Measurements from ENCODE around the gene FNDC10. TPM values are rescaled to one million over a fixed set of nuclear protein-coding genes. Genes with fewer than 3 reads are reported as not detected.
"Not testable (repeated sequence)": the region's sequence is repeated elsewhere in the genome, so short reads cannot be mapped to it uniquely, and the experiment has no call there.

FNDC10 gene
- total RNA-seq, 1 donor from 2014 or later: 2.2 TPM

DNA sequence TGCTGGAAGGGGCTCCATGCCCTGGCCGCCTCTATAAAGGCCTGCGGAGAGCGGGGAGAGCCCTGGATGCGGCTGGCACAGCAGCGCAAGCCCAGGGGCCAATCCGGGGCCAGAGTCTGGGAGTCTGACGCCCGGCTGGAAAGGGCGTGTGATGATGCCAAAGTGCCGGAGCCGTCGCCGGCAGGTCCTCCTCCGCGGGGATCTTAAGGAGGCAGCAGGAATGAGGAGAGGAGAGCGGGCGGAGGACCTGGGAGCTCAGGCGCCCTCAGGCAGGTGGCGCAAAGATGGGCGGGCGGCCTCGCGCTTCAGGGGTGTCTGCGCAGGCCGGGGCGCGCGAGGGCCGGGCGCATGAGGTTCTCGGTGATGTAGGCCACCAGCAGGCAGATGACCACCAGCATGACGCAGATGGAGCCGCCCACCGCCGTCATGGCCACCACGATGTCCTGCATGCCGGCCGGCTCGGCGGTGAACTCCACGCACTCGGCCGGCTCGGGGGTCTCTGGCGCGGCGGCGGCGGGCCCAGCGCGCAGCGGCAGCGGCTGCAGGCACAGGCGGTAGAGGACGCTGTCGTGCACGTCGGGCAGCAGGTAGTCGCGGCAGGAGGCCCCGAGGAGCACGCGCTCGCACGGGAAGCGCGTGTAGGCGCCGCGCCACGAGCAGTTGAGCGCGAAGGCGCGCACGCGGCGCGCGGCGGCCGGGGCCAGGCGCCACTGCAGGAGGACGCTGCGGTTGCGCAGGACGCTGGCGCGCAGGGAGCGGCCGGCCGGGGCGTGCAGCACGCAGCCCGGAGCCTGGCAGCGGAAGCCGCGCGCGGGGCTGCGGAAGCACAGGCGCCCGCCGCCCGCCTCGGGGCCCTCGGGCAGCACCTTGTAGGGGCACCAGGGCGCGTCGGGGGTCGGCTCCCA lies 653 bp downstream of the FNDC10 start:
- DNase-seq (ENCODE audit: low spot score): no peak

DNA sequence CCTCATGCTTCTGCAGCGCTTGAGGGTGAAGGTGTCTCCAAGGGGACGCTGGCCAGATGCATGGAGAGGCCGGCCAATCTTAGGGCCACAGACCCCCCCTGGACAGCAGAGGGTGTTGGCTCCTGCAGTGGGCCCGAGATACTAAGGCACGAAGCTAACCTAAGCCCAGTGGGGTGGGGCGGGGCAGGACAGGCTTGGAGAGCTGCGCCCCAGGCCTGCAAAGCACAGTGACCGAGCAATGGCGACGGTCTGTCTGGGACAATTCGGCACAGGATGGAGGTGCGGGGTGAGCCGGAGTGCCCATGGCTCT lies 1.3 kb downstream of the FNDC10 start:
- DNase-seq (ENCODE audit: low spot score): no peak

DNA sequence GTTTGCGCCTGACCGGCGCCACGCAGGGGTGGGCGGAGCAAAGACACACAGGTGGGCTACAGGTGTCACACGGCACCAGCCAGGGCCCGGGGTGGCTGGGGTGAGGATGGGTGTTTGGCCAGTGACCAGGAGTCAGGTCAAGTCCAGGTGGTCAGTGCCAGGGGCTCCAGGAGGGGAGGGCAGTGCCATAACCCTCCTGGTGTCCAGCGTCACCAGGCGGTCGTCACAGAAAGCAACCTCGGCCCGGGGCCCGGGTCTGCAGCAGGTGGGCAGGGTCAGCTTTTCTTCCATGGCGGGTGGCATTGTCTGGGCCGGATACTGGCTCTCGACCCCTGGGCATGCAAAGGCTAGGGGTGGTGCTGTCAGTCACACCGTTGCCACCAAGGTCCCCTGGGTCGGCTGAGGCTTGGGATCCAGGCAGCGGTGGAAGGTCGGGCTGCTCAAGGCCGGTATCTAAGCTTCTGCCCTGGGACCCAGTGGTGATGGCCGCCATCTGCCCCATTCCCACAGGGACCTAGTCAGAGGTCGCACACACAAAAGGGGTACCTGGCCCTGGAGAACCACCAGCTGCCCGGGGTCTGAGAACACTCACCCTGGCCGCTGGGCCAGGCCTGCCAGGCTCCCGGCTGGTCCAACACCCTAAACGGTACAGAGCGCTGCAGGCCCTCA lies 1.8 kb downstream of the FNDC10 start:
- DNase-seq (ENCODE audit: low spot score): no peak

DNA sequence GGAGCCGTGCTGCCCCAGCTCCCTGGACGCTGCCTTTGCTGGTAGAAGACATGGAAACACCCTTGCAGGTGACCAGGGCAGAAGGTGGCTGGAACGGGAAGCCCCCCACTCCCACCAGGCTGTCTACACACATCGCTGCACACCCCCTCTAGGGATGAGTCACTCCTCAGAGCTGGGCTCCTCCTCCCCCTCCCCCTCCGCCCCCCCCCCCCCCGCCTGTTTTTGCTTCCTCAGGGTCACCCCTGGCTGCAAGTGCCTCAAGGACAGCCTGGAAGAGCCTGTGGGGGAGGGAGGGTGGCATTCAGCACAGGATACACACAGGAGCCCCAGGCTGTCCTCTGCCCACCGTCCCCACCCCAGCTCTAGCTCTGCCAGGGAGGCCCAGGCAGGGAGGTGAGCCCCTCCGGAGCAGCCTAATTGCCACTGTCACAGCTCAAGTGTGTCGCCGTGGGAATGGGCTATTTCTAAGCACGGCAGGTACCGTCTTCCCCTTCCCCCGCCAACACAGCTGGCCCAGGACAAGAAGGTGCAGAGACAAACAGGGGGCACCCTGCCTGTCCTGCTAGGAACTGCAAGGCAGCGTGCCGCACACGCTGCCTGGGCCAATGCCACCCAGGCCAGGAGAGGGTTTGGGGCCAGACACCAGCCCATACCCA lies 2.5 kb downstream of the FNDC10 start:
- no peak for DNase-seq (ENCODE audit: low spot score)

DNA sequence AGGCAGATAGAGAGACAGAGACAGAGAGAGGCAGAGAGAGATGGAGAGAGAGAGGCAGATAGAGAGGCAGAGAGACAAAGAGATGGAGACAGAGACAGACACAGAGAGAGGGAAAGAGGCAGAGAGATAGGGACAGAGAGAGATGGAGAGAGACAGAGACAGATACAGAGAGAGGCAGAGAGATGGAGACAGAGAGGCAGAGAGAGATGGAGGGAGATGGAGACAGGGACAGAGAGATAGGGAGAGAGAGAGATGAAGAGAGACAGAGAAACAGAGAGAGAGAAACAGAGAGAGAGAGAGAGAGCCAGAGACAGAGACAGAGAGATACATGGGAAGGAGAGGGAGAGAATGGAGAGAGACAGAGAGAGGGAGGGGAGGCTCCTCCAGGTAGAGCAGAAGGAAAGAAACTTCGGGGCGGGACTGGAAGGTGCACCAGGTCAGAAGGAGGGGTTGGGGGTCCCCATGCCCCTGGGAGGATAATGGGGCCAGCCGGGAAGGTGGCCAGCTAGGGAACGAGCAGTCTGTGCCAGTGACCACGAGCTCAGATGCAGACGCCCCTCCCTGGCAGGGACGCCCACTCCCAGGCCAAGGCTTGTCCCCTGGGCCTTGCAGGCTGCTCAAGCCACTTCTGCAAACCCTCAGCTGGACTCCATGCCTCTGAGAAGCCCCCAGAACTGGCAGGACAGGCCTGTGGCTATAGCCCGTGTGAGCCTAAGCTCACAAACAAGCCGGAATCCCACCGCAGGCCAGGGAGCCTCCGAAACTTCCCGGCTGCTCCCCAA lies 3.3 kb downstream of the FNDC10 start:
- DNase-seq (ENCODE audit: low spot score): no peak

DNA sequence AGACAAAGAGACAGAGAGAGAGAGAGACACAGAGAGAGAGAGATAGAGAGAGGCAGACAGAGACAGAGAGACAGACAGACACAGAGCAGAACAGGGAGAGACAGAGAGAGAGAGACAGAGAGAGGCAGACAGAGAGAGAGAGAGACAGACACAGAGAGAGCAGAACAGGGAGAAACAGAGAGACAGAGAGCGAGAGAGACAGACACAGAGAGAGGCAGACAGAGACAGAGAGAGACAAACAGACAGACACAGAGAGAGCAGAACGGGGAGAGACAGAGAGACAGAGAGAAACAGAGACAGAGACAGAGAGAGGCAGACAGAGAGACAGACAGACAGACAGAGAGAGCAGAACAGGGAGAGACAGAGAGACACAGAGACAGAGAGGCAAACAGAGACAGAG lies 4.6 kb downstream of the FNDC10 start:
- DNase-seq (ENCODE audit: low spot score): not testable (repeated sequence)

DNA sequence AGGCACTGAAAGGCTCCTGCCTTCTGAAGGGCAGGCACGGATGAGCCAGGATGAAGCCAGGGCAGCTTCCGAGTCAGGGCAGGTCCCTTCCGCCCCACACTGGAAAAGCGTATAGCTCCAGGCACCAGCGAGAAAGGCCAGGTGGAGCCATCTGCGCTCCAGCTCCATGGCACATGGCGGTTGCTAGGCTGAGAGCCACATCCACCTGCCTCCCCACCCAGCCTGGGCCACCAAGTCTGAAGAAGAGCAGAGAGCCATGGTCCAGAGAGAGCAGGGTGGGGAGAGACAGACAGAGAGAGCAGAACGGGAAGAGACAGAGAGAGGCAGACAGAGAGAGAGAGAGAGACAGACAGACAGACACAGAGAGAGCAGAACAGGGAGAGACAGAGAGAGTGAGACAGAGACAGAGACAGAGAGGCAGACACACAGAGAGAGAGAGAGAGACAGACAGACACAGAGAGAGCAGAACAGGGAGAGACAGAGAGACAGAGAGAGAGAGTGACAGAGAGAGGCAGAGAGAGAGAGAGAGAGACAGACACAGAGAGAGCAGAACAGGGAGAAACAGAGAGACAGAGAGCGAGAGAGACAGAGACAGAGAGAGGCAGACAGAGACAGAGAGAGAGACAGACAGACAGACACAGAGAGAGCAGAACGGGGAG lies 5.2 kb downstream of the FNDC10 start:
- DNase-seq (ENCODE audit: low spot score): no peak

DNA sequence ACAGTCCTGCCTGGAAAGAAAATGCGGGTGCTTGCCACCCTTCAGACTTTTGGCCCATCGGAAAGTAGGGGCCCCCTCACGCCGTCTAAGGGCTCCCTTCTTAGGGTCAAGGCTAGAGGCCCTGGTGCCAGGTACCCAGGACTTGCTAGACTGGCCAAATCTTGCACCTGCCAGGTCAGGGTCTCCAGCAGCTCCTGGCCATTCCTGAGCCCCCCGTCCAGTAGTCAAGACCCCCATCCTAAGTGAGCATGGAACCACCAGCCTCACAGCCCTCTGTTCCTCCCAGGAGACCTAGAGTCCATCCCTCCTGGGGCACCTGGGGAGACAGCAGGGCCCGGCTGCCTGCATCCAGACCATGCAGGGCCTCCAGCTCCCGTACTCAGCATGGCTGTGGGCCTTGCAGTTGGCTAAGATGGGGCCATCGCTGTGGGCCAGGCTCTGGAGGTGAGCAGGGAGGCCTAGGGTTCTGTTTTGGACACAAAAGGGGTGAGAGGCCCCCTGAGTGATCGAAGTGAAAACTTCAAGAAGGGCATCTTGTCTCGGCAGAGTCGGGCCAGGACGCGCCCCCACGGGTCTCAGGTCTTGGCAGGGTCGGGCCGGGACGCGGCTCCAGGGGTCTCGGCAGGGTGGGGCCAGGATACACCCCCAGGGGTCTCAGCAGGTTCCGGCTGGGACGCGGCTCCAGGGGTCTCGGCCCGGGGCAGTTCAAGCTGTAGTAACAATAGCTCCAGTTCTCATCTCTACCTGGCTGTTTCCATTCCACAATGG lies 5.9 kb downstream of the FNDC10 start:
- no peak for DNase-seq (ENCODE audit: low spot score)

DNA sequence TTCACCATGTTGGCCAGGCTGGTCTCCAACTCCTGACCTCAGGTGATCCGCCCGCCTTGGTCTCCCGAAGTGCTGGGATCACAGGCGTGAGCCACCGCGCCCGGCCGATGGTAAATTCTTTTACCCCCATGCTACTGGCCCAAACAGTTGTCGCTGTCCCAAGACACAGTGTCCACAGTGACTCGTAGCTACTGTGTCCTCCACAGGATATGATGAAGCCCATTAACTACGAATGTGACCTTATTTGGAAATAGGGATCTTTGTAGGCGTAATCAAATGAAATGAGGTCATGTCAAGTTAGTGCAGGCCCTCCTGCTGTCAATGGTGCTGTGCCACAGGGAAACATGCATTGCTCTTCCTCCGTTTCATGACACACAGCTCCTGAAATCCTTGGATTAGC lies 8.5 kb downstream of the FNDC10 start:
- no peak for DNase-seq (ENCODE audit: low spot score)

DNA sequence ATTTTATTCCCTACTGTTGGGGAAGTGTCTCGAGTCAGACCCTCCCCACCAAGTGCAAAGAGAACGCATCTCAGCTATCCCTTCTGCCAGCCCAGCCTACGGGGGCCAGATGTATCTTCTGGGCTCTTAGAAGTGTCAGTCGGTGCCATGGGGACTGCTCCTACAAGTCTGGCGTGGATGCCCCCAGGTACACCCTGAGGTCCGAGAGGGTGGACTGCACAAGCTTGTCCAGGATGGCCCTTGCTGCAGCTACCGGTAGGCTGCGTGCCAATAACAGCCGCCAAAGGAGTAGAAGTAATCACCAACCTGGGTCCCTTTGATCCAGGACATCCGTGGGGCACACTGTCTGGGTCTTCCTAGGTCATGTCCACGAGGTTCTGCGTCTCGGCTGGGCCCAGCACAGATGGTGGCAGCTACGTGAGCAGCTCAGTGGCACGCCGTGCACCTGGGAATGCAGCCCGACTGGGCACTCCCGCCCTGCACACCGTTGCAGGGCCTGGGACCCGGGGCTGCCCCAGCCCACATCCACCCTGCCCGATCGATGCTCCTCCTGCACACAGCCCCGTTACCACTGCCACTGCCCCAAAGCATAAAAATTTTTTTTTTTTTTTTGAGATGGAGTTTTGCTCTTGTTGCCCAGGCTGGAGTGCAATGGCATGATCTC lies 16.5 kb downstream of the FNDC10 start:
- DNase-seq (ENCODE audit: low spot score): no peak

DNA sequence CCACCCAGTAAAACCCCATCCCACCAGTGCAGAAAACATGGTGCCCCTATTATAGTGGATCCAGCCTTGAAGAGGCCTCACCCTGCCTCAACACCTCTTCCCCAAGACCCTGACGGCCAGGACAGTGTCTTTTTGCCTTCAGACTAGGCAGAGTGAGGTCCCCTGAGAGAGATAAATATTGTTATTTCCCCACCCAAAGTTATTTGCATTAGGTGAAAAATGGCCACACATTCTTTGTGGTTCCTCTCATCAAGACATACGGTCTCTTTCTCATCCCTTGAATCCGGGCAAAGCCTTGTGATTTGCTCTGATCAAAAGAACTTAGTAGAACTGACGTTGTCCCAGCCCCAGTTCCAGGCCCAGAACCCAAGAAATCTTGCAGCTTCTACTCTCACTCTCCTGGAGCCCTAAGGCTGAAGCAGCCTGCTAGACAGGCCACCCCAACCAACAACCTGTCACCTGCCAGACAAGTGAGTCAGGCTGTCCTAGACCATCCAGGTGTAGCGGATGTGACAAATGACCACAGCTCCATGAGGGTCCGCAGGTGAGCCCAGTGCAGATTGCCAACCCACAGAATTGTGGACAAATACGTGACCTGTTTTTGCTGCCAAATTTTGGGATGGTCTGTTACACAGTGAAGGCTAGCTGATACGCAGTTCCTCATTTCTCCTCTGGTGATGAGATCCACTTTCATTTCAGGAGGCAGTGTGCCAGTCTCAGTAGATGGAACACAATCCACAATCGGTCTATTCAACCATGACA lies 17.2 kb downstream of the FNDC10 start:
- no peak for DNase-seq (ENCODE audit: low spot score)

DNA sequence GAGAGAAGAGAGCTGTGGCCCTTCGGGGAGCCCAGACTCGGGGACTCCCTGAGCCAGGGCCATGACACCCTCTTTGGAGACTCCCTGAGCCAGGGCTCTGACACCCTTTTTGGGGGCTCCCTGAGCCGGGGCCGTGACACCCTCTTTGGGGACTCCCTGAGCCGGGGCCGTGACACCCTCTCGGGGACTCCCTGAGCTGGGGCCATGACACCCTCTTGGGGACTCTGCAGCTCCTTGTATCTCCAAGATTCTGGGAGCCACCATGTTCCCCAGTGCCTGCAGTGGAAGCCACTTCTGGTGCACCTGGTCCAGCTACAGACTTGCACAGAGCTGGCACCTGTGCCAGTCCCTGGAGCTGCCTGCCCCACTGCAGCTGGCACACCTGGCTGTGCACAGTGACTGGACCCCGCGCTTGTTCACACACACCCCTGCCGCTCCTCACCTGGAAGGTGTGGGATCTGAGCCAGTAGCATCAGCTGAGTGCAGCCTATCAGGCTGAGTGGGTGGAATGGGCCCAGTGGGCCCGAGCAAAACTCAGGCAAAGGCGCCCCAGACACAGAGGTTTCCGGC lies 21.5 kb downstream of the FNDC10 start:
- no peak for DNase-seq (ENCODE audit: low spot score)

DNA sequence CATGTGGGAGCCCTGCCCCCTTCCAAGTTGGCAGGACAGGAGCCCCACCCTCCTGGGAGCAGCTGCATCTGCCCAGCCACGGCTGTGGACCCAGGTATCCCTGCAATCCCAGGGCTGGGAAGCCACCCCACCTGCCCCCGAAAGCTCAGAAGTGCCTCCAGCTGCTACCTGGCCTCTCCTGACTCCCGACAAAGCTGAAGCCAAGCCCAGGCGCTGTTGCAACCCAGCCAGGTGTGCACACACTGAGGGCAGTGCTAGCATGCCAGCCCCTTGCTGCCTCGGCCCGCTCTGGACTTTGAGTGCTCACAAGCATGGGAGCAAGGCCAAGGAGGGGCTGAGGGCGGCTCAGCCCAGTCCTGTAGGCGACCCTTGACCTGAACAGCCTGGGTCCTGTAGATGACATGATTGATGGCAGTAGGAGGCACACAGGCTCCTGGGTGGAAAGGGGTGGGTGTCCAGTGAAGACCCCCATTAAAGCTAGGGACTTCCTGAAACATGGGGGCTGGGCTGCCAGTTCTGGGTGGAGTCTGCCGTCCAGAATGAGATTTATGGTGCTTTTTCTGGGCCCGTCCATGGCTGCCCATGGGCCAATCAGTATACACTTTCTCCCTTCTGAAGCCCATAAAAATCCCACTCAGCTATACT lies 22.4 kb downstream of the FNDC10 start:
- DNase-seq (ENCODE audit: low spot score): no peak

DNA sequence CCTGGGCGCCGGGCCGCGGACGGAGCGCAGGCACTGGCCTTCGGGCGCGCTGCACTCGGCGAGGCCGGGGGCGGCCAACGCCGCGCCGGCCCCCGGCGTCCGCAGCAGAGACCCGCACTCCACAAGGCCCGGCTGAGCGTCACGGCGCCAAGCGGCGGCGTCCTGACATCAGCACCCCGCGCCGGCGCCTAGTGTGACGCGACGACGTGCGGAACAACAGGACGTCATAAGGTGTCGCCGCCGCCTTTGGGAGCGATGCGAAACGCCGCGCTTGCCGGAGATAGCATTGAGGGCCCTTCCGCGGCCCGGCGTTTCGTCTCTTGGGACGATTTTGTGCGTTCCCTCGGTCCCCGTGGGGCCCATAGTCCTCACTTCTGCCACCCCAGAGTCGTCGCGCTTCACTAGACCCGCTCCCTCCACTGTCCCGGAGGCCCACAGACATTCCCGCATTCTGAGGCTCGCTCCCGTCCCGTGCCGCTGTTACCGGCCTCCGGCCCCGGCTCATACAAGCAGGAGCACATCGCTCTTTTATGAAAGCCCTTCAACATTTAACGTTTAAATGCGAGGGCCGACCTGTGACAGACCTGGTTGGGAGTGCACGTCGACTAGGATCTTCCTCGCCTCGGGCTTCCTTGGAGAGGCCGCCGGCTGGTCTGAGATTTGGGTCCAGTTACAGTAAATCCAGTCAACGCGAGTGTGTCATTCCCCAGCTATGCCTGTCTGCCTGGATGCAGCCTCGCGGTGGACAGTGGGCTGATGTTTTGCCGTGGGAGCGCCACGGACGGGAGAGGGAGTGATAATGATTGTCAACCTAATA lies 25.0 kb downstream of the FNDC10 start, which contains the start of gene SSU72:
Gene SSU72, minus strand, starts transcription at position 143 of the 817 bp plus-strand sequence. CDS start 306 bp downstream, outside the sequence.
- DNase-seq (ENCODE audit: low spot score): peak; percentile 89

DNA sequence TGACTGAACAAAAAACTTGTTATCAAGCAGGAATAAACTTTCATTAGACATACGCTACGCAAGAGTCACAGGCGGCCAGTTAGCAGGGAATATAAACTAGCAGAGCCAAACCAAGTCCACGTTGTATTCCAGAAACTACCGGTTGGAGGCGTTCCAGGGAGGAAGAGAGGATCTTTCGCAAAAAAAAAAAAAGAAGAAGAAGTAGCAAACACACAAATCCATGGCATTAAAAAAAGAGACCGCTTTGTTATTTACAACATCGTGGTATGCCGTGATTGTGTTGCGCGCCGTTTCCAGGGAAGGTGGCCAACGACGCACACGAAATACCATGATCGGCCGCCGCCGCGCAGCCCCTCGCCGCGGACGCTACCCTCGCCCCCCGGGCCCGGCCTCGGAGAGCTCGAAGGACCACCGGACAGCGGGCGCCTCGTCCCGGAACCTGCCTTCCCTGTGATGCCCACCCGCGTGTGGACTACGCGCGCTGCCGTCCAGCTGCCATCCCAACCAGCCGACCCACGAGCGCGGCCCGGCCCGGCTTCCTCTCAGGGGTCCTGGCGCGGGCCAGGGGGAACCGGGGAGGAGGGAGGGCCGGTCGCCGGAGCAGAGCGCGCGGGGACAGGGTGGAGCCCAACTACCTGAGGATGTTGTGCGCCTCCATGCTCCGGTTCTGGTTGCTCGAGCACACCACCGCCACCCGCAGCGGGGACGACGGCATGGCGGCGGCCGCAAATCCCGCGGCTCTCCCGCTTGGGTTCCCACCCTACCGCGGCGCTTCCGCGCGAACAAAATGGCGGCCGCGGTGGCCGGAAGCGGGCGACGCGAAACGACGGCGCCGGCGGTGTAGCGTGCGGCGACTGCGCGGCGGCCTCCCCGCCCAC lies 25.9 kb downstream of the FNDC10 start:
- DNase-seq (ENCODE audit: low spot score): peak; percentile 63

DNA sequence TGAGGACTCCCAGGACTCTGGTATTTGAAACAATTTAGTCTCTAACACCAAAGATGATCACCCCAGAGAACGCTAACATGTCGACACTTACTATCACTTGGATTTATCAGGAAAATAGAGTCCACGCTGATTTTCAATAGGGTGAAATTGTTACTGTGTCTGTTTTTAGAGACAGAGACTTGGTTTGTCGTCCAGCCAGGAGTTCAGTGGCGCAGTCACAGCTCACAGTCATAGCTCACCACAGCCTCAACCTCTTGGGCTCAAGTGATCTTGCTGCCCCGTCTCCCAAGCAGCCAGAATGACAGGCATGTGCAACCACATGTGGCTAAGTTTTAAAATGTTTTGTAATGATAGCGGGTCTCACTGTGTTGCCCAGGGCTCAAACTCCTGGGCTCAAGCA lies 30.6 kb downstream of the FNDC10 start:
- DNase-seq (ENCODE audit: low spot score): no peak

All from umbilical cord (tissue), 2 donors.